HG02852 (cell line): Measurements from ENCODE around the gene ATP1A4.

Experiments
- ATAC-seq: cut with Tn5 transposase; IDR thresholded peaks from one replicate; pipeline ENCODE4 v1.9.1; 2021; ENCODE audit warnings: mild to moderate bottlenecking, moderate library complexity; ENCODE audit not compliant: unreplicated experiment

The ATP1A4 gene

GRCh38 chr1:160139840-160140239 lies 11.6 kb upstream of the ATP1A4 start:
- ATAC-seq, result no peak

DNA sequence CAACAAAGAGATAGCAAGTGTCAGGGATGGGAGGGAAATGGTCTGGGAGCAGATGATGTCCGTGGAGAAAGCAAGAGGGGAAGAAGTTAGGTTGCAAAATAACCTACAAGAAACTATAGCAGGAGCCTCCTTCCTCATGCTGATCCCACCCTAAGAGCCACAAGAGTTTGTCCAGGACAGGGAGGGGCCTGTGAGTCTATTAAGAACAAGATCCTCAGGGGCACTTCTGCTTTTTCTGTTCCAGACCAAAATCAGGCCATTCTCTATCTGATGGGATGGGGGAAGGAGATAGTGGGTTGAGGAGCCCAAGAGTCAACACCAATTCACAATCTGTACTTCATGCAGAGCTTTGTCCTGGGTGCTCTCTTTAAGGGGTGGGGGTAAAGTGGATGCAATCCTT lies 7.7 kb upstream of the ATP1A4 start:
- no peak for ATAC-seq

- ATAC-seq, result no peak
These were observed 6.5 kb upstream of the ATP1A4 start for GRCh38 chr1:160144921-160145320.

- no peak for ATAC-seq
These were observed 5.3 kb upstream of the ATP1A4 start for GRCh38 chr1:160146107-160146506.

DNA sequence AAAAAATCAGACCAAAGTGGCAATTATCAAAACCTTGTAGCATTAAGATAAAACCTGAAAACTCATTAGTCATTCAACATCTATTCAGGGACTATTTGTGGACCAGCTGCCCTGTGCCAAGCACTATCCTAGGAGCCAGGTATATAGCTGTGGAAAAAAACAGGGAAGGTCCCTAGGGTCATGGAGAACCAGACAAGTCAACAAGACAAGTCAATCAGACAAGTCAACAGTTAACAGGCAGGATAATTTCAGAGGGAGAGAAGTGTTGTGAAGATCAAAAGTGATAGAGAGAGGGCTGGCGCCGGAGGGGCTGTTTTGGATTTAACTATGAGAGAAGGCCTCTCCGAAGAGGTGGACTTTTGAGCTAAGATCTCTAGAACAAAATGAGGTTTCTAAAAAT lies 3.3 kb upstream of the ATP1A4 start:
- no peak for ATAC-seq

- ATAC-seq, result no peak
These were observed 2.2 kb upstream of the ATP1A4 start for GRCh38 chr1:160149233-160149632.

GRCh38 chr1:160149716-160150115 lies 1.7 kb upstream of the ATP1A4 start:
- no peak for ATAC-seq

- ATAC-seq, result no peak
These were observed 3.4 kb downstream of the ATP1A4 start for GRCh38 chr1:160154790-160155189.

DNA sequence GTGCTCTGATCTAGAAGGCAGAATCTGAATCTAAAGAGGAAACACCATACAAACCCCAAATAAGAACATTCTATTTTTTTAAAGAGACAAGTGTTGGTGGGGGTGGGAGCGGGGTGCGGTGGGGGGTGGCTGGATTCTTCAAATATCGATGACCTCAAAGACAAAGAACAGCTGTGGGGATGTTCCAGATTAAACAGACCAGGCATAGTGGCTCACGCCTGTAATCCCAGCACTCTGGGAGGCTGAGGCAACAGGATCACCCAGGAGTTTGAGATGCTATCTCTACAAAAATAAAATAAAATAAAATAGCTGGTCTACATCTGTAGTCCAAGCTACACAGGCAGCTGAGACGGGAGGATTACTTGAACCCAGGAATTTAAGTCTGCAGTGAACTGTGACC lies 5.0 kb downstream of the ATP1A4 start:
- ATAC-seq, result no peak

- ATAC-seq, result no peak
These were observed 5.8 kb downstream of the ATP1A4 start for GRCh38 chr1:160157174-160157573.

DNA sequence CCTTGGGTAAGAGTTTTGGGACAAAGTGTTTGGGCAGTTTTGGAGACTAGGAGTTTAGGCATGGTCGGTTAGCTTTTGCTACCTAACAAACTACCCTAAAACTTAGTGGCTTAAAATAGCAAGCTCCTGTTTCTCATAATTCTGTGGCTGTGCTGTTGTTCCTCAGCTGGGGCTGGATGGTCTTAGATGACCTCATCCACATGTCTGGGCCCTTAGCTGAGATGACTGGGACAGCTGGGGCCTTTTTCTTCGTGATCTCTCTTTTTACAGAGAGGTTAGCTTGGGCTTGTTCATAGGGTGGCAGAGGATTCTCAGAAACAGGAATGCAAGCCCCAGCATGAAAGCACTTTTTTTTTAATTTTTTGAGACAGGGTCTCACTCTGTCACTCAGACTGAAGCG lies 6.6 kb downstream of the ATP1A4 start:
- ATAC-seq, result no peak

GRCh38 chr1:160158534-160158933 lies 7.1 kb downstream of the ATP1A4 start:
- ATAC-seq, result no peak

- no peak for ATAC-seq
These were observed 8.4 kb downstream of the ATP1A4 start for GRCh38 chr1:160159846-160160245.

- no peak for ATAC-seq
These were observed 10.7 kb downstream of the ATP1A4 start for GRCh38 chr1:160161965-160162705.

DNA sequence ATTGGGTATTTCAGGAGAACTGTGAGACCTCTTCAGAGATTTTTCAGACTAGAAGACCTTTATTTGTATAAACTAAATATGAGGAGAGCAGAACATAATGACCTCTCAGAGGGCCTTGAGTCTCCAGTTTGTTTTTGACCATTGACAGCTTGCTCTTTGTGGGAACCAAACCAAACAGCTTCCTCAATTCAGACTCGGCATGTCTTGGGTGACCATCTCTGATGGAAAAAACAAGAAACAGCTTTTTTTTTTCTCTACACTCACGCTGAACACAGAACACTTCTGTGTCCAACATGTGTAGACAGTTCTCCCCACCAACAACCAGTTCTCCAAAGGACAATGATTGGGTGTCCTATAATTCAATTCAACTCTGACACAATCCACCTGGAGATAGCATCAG lies 11.5 kb downstream of the ATP1A4 start:
- no peak for ATAC-seq

- ATAC-seq, result no peak
These were observed 12.2 kb downstream of the ATP1A4 start for GRCh38 chr1:160163615-160164014.

GRCh38 chr1:160164121-160164520 lies 12.7 kb downstream of the ATP1A4 start:
- ATAC-seq, result no peak

- no peak for ATAC-seq
These were observed 14.9 kb downstream of the ATP1A4 start for GRCh38 chr1:160166166-160166868.

DNA sequence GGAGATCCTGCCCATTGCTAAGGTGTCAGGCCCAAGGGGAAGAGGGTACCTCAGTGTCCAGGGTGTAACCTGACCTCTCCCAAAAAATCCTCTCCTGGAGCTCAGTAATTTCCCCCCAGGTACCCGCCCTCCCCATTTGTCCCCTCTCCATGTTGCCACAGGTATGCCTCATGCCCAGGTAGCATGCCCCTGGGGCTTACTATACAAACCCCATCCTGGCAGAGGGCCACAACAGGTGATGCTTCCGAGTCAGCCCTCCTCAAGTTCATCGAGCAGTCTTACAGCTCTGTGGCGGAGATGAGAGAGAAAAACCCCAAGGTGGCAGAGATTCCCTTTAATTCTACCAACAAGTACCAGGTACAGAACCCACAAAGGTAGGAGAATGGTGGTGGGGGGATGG lies 15.7 kb downstream of the ATP1A4 start:
- no peak for ATAC-seq

GRCh38 chr1:160167580-160167979 lies 16.2 kb downstream of the ATP1A4 start:
- ATAC-seq, result no peak

GRCh38 chr1:160168016-160168415 lies 16.6 kb downstream of the ATP1A4 start:
- no peak for ATAC-seq

DNA sequence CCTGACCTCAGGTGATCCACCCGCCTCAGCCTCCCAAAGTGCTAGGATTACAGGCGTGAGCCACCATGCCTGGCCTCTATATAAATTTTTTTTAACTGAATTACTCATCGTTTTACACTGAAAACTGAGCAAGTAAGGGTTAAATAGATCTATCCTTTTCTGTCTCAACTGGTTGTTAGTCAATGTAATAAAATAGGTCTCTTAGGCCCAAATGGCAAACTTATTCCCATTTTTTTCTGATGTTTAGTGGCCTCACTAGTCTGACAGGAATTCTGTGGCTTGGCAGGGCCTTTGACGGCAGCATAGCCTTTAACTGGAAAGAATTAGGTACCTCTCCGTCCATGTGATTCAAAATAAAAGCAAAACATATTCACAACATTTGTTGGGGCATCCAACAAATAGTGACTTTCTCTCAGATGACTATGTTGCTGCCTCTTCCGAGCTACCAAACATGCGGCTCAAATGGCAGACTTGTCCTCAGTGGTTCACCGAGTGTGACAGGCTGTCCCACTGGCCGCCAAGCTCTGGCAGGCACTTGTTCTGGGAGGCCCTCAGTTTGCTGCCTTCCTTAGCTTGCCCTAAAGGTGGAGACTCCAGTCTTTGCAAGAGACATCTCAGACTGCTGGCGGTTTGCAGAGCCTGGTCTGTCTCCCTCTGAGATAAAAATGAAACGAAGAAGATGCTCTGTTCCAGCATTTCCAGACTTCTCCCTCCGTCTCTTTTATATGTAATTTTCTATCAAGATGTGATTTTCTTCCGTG lies 17.4 kb downstream of the ATP1A4 start:
- no peak for ATAC-seq
